GM12865 (cell line): ENCODE data around the gene PMEL.

Experiments
- DNase-seq: peaks from one replicate; pipeline ENCODE4 v3.0.0; 2010; ENCODE audit warnings: low read depth
- H3K4me3 ChIP-seq: 2 replicates; pipeline ENCODE4 v1.5.1; 2011; ENCODE audit warnings: mild to moderate bottlenecking, low read depth, low read length, control low read depth
- CTCF ChIP-seq: IDR thresholded peaks from 2 replicates; pipeline ENCODE4 v1.5.1; 2011; ENCODE audit warnings: low read length, control low read depth, low read depth, inconsistent platforms; ENCODE audit not compliant: insufficient read depth; ENCODE audit errors: missing control alignments

The PMEL gene

GRCh38 chr12:55915482-55915859 is 50.4 kb downstream of the PMEL start:
- no peak for DNase-seq
- no peak for TF ChIP-seq CTCF
- no peak overlapping the region for H3K4me3 ChIP-seq

- no peak for TF ChIP-seq CTCF
- no peak overlapping the region for H3K4me3 ChIP-seq
- DNase-seq: no peak
Measured at GRCh38 chr12:55912908-55913307, 52.9 kb downstream of the PMEL start.

- TF ChIP-seq CTCF: no peak
- DNase-seq: no peak
- H3K4me3 ChIP-seq: no peak overlapping the region
Measured at GRCh38 chr12:55909513-55909884, 56.3 kb downstream of the PMEL start.

GRCh38 chr12:55908726-55909512 is 56.9 kb downstream of the PMEL start:
- no peak for DNase-seq
- TF ChIP-seq CTCF: no peak

GRCh38 chr12:55906056-55906455 is 59.8 kb downstream of the PMEL start:
- no peak for DNase-seq
- H3K4me3 ChIP-seq: no peak overlapping the region
- TF ChIP-seq CTCF: no peak

More at GRCh38 chr12:55908726-55909512, 56.9 kb downstream of the PMEL start:
- H3K4me3 ChIP-seq: no peak overlapping the region
